HCT116 (cell line): ENCODE data around the gene BBLN.

Experiments used
- CTCF ChIP-seq, 3 experiments: fragments of 200-600 bp in 1 of 3; sonication (generic) in 1 of 3; IDR thresholded peaks in 2 of 3; conservative IDR thresholded peaks in 1 of 3; 2 replicates each; pipeline ENCODE4 v1.5.1; 2012 to 2017; ENCODE audit warnings: low read depth in 2 of 3, low read length in 2 of 3, antibody characterized with exemption in 1 of 3, borderline replicate concordance in 1 of 3, control low read depth in 1 of 3, mild to moderate bottlenecking in 1 of 3, mixed read lengths in 1 of 3, mixed run types in 1 of 3, moderate library complexity in 1 of 3; ENCODE audit not compliant: insufficient read depth in 1 of 3
- EZH2phosphoT487 ChIP-seq: fragments of 200-600 bp; IDR thresholded peaks from 2 replicates; pipeline ENCODE4 v1.6.1; 2018; ENCODE audit warnings: antibody characterized with exemption, borderline replicate concordance
- POLR2A ChIP-seq: IDR thresholded peaks from 2 replicates; pipeline ENCODE4 v1.7.0; 2011; ENCODE audit warnings: borderline replicate concordance; ENCODE audit not compliant: insufficient read depth, insufficient read length; ENCODE audit errors: extremely low read depth
- POLR2AphosphoS5 ChIP-seq: IDR thresholded peaks from 2 replicates; pipeline ENCODE4 v1.6.1; 2011; ENCODE audit warnings: mild to moderate bottlenecking, low read depth, low read length, moderate library complexity

GRCh38 chr9:128150594-128151308 is 9.3 kb upstream of the BBLN start:
- peak in 2 of 3 experiments; percentile 66 to 70; a peak in 4 of 6 replicates for TF ChIP-seq CTCF (IDR thresholded peaks at IDR 0.05 in 2 of 3, conservative IDR thresholded peaks at IDR 0.05 in 1 of 3; ENCODE audit: borderline replicate concordance in 1 of 3, insufficient read depth in 1 of 3, low read depth in 2 of 3, low read length in 2 of 3)
- no peak for TF ChIP-seq EZH2phosphoT487
- no peak for TF ChIP-seq POLR2AphosphoS5
- no peak for TF ChIP-seq POLR2A
